HUES64 (cell line): ENCODE measurements around the gene TIAL1.
"Not testable (repeated sequence)": the region's sequence is repeated elsewhere in the genome, so short reads cannot be mapped to it uniquely, and the experiment has no call there.

ENCODE experiments used
- H3K27ac ChIP-seq: 2 replicates; pipeline ENCODE4 v1.7.0; 2013; ENCODE audit warnings: low read depth, low read length, inconsistent platforms
- H3K27me3 ChIP-seq: 2 replicates; pipeline ENCODE4 v1.6.1; 2013; ENCODE audit warnings: mild to moderate bottlenecking, low read length; ENCODE audit not compliant: insufficient read depth
- H3K36me3 ChIP-seq: 2 replicates; pipeline ENCODE4 v1.6.1; 2013; ENCODE audit warnings: mild to moderate bottlenecking, low read length; ENCODE audit not compliant: insufficient read depth
- H3K4me1 ChIP-seq: 2 replicates; pipeline ENCODE4 v1.6.1; 2013; ENCODE audit warnings: mild to moderate bottlenecking, low read length, moderate library complexity; ENCODE audit not compliant: insufficient read depth
- H3K4me3 ChIP-seq: 2 replicates; pipeline ENCODE4 v1.5.1; 2013; ENCODE audit warnings: mild to moderate bottlenecking, low read length, moderate library complexity
- H3K9ac ChIP-seq: 2 replicates; pipeline ENCODE4 v1.6.1; 2013; ENCODE audit warnings: mild to moderate bottlenecking, low read depth, low read length
- H3K9me3 ChIP-seq: 2 replicates; pipeline ENCODE4 v1.6.1; 2013; ENCODE audit warnings: low read depth, low read length; ENCODE audit not compliant: insufficient read depth
- WGBS: fragments of 150-250, 120-280 bp; methylation state at CpG from one replicate; pipeline ENCODE4 v1.1.7; 2013; ENCODE audit warnings: missing lambda C conversion rate; 5-methylcytosine and 5-hydroxymethylcytosine counted together

Gene TIAL1

DNA sequence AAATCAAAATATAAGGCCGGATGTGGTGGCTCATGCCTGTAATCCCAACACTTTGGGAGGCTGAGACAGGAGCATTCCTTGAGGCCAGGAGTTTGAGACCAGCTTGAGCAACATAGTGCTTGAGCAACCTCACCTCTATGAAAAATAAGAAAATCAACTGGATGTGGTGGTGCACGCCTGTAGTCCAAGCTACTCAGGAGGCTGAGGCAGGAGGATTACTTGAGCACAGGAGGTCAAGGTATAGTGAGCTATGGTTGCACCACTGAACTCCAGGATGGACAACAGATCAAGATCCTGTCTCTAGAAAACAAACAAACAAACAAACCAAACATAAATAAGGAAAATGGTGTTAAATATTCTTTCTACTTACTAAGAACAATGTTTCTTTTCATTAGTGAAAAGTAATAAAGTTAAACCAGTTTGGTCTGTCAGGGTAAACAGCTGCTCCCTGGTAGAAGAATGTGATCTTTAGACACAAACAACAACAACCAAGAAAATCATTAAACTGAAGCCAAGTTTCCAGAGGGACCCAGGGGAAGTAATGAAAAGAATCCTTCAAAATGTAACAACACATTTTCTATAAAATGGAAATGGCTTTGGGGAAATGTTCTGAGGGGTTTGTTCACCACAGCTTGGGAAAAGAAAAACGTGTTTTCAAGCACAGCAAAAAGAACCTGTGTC is 36.9 kb upstream of the TIAL1 start:
- no peaks in the 10 kb centered on the region for H3K36me3 ChIP-seq
- no peaks in the 10 kb centered on the region for H3K27me3 ChIP-seq
- no peak overlapping the region for H3K27ac ChIP-seq
- no peak overlapping the region for H3K4me3 ChIP-seq
- H3K9ac ChIP-seq: no peak overlapping the region
- 90% methylated on average over 3 of the region's 3 CpGs for WGBS
- no peaks in the 10 kb centered on the region for H3K9me3 ChIP-seq
- H3K4me1 ChIP-seq: no peaks in the 10 kb centered on the region

DNA sequence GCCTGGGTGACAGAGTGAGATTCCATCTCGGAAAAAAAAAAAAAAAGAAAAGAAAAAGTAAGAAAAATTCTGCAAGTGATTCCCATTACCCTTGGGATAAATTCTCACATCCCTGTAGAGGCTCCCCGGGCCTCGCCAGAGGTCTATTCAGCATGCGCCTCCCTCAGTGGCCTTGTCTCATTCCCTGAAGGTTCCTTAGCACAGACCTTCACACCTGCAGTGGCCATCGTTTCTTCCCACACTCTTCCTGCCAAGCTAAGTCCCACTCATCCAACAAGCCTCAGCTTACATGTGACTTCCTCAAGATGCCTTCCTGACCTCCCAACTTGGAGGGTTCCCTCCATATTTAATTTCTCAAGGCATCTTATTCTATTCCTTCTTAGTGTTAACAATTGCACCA is 33.5 kb upstream of the TIAL1 start:
- Histone ChIP-seq H3K9me3 (no peaks in the 10 kb centered on the region), H3K27me3 (no peaks in the 10 kb centered on the region), H3K9ac (no peak overlapping the region), H3K4me3 (no peak overlapping the region), H3K36me3 (no peaks in the 10 kb centered on the region), H3K27ac (no peak overlapping the region), H3K4me1 (no peaks in the 10 kb centered on the region)
- 93% methylated on average over 4 of the region's 5 CpGs for WGBS

DNA sequence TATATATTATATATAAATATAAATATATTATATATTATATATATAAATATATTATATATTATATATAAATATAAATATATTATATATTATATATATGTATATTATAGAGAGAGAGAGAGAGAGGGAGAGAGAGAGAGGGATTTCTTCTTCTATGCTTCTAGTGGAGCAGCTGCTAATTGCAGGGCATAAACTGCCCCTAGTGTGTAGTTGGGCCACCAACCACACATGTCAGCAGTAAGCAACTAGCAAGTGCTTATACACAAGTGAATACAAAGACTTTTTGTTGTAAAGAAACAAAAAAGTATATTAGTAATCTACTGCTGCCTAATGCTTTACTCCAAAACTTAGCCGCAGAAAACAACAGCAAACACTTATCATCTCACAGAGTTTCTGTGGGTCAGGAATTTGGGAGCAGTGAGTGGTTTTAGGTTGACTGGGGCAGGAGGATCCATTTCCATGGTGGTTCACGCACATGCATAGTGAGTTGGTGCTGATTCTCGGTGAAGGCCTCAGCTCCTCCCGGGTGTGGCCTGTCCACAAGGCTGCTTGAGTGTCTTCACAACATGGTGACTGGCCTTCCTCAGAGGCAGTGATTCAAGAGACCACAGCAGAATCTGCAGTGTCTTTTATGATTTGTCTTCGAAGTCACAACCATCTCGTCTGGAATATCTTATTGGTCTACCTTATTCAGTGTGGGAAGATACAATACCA is 29.0 kb upstream of the TIAL1 start:
- Histone ChIP-seq H3K9me3 (no peaks in the 10 kb centered on the region), H3K4me3 (no peak overlapping the region), H3K4me1 (no peaks in the 10 kb centered on the region), H3K36me3 (no peaks in the 10 kb centered on the region), H3K9ac (no peak overlapping the region), H3K27me3 (no peaks in the 10 kb centered on the region), H3K27ac (no peak overlapping the region)
- WGBS: 94% methylated on average over 5 of the region's 6 CpGs

DNA sequence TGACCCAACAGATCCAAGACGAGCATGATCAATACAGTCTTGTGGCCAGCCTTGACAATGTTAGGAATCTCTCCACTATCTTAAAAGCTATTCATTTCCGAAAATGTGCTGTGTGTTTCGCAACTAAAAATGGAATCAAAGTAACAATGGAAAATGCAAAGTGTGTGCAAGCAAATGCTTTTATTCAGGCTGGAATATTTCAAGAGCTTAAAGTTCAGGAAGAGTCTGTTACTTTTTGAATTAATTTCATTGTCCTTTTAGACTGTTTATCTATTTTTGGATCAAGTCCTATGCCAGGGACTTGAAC is 24.3 kb upstream of the TIAL1 start:
- H3K27ac ChIP-seq: no peak overlapping the region
- H3K36me3 ChIP-seq: no peaks in the 10 kb centered on the region
- H3K4me3 ChIP-seq: no peak overlapping the region
- no peak overlapping the region for H3K9ac ChIP-seq
- H3K27me3 ChIP-seq: no peaks in the 10 kb centered on the region
- WGBS: 87% methylated on average over 3 of the region's 3 CpGs
- no peaks in the 10 kb centered on the region for H3K9me3 ChIP-seq
- no peaks in the 10 kb centered on the region for H3K4me1 ChIP-seq

DNA sequence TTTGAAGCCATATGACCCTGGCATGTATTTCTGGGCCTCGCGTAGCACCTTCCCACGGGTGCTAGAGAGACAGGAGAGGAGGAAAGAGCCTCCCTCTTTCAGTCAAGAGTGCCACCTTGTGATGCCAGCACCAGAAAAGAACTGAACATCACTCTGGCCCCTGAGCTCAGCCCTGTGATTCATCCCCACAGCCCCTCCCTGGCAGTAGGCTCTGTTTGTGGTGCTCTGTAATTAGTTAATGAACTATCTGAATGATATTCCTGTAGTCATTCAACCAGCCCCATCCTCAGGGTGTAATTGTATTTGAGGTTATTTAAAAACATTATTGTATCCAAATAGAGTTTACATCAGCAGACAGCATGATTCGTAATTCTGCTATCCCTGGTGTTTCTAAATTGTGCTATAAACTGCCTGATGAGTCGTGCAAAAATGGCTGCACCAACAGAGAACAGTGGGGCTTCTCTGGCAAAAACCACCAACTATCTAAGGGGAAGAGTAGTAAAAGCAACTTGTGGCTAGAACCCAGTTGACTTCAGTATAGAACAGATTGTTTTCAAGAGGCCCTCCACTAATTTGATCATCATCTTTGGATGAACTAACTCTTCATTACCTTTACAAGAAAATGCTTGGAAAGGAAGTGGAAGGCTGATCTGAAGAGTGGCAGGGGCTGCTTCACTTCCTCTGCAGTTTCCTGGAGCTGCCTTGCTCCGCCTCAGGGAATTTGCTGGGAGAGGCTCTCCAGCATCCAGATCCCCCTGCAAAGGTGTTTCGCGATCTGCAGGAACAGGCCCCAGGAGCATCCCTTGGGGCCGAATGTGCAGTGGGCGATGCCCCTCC is 23.7 kb upstream of the TIAL1 start:
- Histone ChIP-seq H3K27ac (no peak overlapping the region), H3K4me3 (no peak overlapping the region), H3K9ac (no peak overlapping the region), H3K4me1 (no peaks in the 10 kb centered on the region), H3K27me3 (no peaks in the 10 kb centered on the region), H3K36me3 (no peaks in the 10 kb centered on the region), H3K9me3 (no peaks in the 10 kb centered on the region)
- 83% methylated on average over 10 of the region's 10 CpGs for WGBS

DNA sequence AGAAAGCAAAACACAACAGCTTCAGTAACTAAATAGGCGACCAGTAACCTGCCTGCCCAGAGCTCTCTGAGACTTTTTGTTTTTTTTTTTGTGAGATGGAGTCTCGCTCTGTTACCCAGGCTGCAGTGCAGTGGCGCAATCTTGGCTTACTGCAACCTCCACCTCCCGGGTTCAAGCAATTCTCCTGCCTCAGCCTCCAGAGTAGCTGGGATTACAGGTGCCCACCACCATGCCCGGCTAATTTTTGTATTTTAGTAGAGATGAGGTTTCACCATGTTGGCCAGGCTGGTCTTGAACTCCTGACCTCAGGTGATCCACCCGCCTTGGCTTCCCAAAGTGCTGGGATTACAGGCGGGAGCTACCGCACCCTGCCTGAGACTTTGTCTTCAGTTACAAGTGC is 23.0 kb upstream of the TIAL1 start:
- H3K27ac ChIP-seq, H3K9ac ChIP-seq, H3K9me3 ChIP-seq, H3K4me1 ChIP-seq, H3K36me3 ChIP-seq, H3K27me3 ChIP-seq, H3K4me3 ChIP-seq: not testable (repeated sequence)
- 93% methylated on average over 8 of the region's 8 CpGs for WGBS

DNA sequence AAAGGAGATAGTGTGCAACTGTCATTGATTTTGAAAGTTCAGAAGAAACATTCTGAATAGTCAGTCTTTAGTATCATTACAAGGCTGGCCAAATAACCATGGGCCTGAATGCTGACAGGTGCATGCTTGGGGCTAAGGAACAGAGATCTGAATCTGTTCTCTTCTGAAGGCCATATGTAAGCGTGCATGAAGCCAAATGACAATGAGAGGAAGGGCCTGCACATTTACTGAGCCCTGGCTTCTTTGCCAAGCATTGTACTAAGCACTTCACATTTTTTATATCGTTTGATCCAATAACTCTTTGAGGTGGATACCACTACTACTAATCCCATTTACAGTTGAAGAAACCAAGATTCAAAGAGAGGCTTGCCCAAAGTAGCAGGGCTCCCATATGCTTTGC is 22.5 kb upstream of the TIAL1 start:
- H3K27ac ChIP-seq: no peak overlapping the region
- 91% methylated on average over 2 of the region's 2 CpGs for WGBS
- H3K4me1 ChIP-seq: no peaks in the 10 kb centered on the region
- H3K9me3 ChIP-seq: no peaks in the 10 kb centered on the region
- H3K9ac ChIP-seq: no peak overlapping the region
- H3K4me3 ChIP-seq: no peak overlapping the region
- H3K27me3 ChIP-seq: no peaks in the 10 kb centered on the region
- H3K36me3 ChIP-seq: no peaks in the 10 kb centered on the region

DNA sequence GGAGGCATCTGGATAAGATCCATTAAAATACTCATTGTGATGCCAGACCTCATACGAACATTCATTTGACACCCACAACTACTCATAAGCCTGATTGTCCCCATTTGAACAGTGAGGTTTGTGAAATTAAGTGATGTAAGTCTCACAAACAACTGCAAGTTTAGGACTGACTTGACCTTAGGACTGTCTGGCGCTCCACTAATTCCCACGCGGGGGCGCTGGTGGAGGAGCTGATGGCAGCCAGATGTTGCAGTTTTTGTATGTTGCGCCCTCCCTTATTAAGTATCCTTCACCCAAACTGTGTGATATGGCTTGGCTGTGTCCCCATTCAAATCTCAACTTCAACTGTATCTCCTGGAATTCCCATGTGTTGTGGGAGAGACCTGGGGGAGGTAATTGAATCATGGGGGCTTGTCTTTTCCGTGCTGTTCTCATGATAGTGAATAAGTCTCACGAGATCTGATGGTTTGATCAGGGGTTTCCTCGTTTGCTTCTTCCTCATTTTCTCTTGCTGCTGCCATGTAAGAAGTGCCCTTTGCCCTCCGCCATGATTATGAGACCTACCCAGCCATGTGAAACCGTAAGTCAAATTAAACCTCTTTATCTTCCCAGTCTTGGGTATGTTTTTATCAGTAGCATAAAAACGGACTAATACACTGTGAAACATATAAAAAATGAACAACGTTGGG is 20.3 kb upstream of the TIAL1 start:
- H3K4me1 ChIP-seq: no peaks in the 10 kb centered on the region
- H3K9me3 ChIP-seq: no peaks in the 10 kb centered on the region
- no peak overlapping the region for H3K27ac ChIP-seq
- 92% methylated on average over 13 of the region's 13 CpGs for WGBS
- H3K27me3 ChIP-seq: no peaks in the 10 kb centered on the region
- no peak overlapping the region for H3K4me3 ChIP-seq
- H3K36me3 ChIP-seq: no peaks in the 10 kb centered on the region
- H3K9ac ChIP-seq: no peak overlapping the region

DNA sequence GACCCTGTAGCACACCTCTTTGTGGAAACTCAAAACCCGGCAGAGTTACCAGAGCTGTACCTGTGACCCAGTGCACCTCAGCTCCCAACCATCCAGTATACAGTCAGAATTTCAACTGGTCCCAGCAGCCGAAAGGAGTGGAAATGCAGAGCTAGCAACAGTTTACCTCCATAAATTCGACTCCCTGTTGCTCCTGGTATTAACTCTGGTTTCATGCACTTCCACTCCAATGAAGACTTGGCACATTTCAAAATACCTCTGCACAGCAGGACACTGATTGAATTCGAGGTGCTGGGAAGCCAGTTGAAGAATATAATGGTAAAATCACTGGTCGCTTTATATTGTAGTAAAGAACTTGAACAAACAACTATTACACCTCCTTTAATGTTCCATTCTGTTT is 17.9 kb upstream of the TIAL1 start:
- Histone ChIP-seq H3K4me1 (no peaks in the 10 kb centered on the region), H3K36me3 (no peaks in the 10 kb centered on the region), H3K27me3 (no peaks in the 10 kb centered on the region), H3K4me3 (no peak overlapping the region), H3K9ac (no peak overlapping the region), H3K9me3 (no peaks in the 10 kb centered on the region), H3K27ac (no peak overlapping the region)
- WGBS: 90% methylated on average over 3 of the region's 5 CpGs

DNA sequence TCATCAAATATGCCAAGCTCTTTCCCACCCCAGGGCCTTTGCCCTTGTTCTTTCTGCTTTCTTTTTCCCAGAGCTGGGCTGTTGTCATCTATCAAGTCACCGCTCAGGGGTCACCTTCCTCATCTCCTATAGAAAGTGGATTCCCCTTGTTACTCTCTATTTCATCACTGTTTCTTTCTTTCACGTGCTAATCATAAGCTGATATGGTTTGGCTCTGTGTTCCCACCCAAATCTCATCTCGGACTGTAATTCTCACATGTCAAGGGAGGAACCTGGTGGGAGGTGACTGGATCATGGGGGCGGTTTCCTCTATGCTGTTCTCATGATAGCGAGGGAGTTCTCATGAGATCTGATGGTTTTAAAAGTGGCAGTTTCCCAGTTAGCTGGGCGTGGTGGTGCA is 17.0 kb upstream of the TIAL1 start:
- no peak overlapping the region for H3K4me3 ChIP-seq
- H3K9ac ChIP-seq: no peak overlapping the region
- no peaks in the 10 kb centered on the region for H3K4me1 ChIP-seq
- no peaks in the 10 kb centered on the region for H3K9me3 ChIP-seq
- 95% methylated on average over 6 of the region's 6 CpGs for WGBS
- no peaks in the 10 kb centered on the region for H3K27me3 ChIP-seq
- H3K27ac ChIP-seq: no peak overlapping the region
- H3K36me3 ChIP-seq: no peaks in the 10 kb centered on the region

DNA sequence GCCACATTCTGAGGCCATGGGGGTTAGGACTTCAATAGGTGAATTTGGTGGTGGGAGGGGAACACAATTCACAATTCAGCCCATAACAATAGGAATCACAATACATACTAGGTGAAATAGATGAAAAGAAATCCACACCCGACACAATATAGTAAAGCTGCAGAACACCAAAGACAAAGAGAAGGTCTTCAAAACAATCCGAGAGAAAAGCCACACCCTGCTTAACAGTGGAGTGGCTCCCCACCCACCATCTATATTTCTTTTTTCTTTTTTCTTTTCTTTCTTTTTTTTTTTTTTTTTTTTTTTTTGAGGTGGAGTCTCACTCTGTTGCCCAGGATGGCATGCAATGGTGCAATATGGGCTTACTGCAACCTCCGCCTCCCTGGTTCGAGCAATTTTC is 14.7 kb upstream of the TIAL1 start:
- no peaks in the 10 kb centered on the region for H3K36me3 ChIP-seq
- H3K27me3 ChIP-seq: no peaks in the 10 kb centered on the region
- H3K9me3 ChIP-seq: no peaks in the 10 kb centered on the region
- no peaks in the 10 kb centered on the region for H3K4me1 ChIP-seq
- no peak overlapping the region for H3K27ac ChIP-seq
- 83% methylated on average over 4 of the region's 4 CpGs for WGBS
- H3K4me3 ChIP-seq: no peak overlapping the region
- H3K9ac ChIP-seq: no peak overlapping the region
